Fibroblast of peridontal ligament (primary cell): ENCODE measurements around the gene GSTA5.
"Not testable (repeated sequence)": the region's sequence is repeated elsewhere in the genome, so short reads cannot be mapped to it uniquely, and the experiment has no call there.

Source experiments
- DNase-seq: peaks from one replicate; pipeline ENCODE4 v3.0.0-alpha.2; 2010; ENCODE audit errors: extremely low read depth

Gene GSTA5

DNA sequence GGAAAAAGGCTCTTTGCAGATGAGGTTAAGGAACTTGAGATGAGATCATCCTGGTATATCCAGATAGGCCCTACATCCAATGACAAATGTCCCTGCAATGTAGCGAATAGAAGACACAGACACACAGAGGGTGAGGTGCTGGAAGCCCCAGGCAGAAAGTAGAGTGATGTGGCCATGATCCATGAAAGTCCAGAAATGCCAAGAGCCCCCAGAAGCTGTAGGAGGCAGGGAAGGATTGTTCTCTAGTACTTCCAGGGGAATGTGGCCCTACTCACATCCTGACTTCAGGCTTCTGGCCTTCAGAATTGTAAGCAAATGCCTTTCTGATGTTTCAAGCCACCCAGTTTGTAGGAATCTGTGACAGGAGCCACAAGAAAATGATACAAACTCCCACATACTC lies 51.0 kb downstream of the GSTA5 start:
- DNase-seq = not testable (repeated sequence)

DNA sequence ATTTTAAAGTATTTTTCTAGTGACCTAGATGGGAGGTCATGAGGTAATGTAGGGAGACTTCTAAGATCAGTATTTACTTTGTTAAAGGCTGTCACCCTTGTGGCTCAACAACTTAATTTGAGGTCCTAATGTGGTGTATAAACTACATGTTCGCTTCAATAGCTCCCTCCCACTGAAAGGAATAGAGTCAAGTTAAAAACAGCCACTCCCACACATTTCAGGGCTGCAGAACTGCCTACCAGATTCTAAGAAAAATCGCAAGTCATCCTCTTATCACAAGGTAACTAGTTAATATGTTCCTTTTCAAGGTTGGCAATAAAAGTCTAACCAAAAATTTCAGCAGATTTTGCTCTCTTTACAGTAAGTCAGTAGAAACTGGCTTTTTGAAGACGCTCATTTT lies 52.1 kb downstream of the GSTA5 start:
- no peak for DNase-seq

DNA sequence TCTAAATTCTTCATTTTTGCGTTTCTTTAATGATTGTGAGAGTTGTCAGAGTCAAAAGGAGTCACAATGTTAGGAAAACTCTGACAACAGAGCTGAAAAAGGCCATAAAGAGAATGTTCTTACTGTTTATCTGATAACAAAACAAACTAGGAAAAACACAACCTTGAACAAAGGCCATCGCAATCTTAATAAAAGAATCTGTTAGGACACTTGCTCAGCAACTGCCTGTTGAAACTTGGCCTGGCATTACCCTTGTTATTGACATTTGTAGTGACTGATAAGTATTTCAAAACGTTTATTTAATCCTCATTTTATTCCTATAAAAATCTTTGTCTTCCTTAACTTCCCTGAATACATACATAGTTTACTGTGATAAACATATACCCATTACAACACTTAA lies 52.7 kb downstream of the GSTA5 start:
- no peak for DNase-seq

DNA sequence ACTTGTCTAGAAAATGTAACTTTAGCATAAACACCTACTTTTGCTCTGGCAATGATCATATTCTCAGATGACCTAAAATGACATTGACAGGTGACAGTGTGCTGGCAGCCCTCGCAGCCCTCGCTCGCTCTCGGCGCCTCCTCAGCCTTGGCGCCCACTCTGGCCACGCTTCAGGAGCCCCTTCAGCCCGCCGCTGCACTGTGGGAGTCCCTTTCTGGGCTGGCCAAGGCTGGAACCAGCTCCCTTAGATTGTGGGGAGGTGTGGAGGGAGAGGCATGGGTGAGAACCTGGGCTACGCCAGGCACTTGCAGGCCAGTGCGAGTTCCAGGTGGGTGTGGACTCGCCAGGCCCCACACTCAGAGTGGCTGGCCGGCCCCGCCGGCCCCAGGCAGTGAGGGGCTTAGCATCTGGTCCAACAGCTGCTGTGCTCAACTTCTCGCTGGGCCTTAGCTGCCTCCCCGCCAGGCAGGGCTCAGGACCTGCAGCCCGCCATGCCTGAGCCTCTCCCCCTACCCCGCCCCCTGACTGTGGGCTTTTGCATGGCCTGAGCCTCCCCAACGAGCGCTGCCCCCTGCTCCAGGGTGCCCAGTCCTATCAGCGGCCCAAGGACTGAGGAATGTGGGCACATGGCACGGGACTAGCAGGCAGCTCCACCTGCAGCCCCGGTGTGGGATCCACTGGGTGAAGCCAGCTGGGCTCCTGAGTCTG lies 54.2 kb downstream of the GSTA5 start:
- DNase-seq = no peak

DNA sequence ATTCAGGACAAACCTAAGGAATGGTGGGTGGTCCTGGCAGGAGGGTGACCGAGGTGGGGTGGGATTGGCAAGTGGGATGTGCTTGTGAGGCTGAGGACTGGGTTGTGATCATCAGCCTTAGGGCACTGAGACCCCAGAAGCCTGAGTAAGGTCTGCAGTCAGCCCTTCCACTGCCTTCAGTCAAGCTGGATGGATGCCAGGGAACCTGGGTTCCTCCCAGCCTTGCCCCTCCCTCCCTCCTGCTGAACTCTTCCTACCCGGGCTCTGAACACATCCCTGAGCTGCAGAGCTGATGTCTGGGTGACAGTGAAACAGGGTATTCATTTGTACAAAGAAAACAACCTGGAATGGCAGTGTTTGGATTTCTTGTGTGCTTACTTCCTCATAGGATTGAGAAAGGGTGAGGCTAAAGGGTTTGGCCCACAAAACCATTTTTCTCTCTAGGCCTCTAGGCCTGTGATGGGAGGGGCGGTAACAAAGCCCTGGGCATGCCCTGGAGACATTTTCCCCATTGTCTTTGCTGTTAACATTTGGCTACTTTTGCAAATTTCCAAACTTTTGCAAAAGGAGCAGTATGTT lies 57.8 kb downstream of the GSTA5 start:
- DNase-seq = not testable (repeated sequence)

DNA sequence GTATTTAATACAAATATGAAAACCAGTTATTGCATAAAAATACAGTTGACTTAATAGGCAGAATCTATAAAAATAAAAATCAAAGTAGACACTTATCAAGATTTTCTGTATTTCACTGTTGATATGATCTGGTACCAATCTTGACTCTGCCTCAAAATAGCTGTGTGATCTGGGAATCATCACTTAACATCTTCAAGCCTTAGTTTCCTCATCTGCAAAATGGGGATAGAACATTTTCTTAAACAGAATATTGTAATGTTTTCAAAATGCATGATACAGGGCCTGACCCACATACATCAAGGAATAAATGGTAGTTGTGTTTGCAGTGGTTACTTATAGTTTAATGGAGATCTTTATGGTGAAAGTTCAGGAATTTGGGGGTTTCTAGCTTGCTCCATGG lies 58.4 kb downstream of the GSTA5 start:
- not testable (repeated sequence) for DNase-seq
